ENCODE data around the gene FBXW8. TPM values are rescaled to one million over a fixed set of nuclear protein-coding genes. Genes with fewer than 3 reads are reported as not detected.

FBXW8 gene
- polyA plus RNA-seq, 2 of the 4 experiments (the other 2 are of a cell fraction): 9.8 to 15.7 TPM

- 10% methylated on average over 41 of the region's 52 CpGs for WGBS (ENCODE audit: missing lambda C conversion rate)
- CTCF ChIA-PET: interaction anchor here (0.8 to 3.7 kb wide), 5 partner anchors 8 to 176 kb away, joined by 3 to 20 read pairs (median 6); no protein-coding TSS in a partner anchor
- POLR2A ChIA-PET: no interaction called here
- TF ChIP-seq CEBPB (IDR thresholded peaks at IDR 0.05) (no peak), PHF8 (IDR thresholded peaks at IDR 0.05; ENCODE audit: borderline replicate concordance, low read depth) (no peak), HOXA7 (CRISPR knock-in tag; IDR thresholded peaks at IDR 0.05) (no peak), FOSL2 (IDR thresholded peaks at IDR 0.05) (no peak), FOSL2 (CRISPR knock-in tag; IDR thresholded peaks at IDR 0.05) (no peak), CHD2 (IDR thresholded peaks at IDR 0.05; ENCODE audit: low read length, partially characterized antibody) (no peak), RNF2 (IDR thresholded peaks at IDR 0.05; ENCODE audit: borderline replicate concordance, low read depth) (no peak), GATA3 (IDR thresholded peaks at IDR 0.05; ENCODE audit: borderline replicate concordance) (no peak), TP53 (CRISPR knock-in tag; IDR thresholded peaks at IDR 0.05) (no peak), ZSCAN20 (CRISPR knock-in tag; IDR thresholded peaks at IDR 0.05) (no peak), RARB (CRISPR knock-in tag; IDR thresholded peaks at IDR 0.05) (no peak), NPAS2 (CRISPR knock-in tag; IDR thresholded peaks at IDR 0.05; ENCODE audit: borderline replicate concordance) (no peak)
- FAIRE-seq (no peak), ATAC-seq (peak in 1 of 2 experiments; percentile 2; a peak in 2 of 6 replicates), DNase-seq (ENCODE audit: low read depth in 1 of 2, low spot score in 1 of 2) (no peak)
- Histone ChIP-seq H3K27ac (peak overlapping the region in 1 of 2 experiments; percentile 68; a peak in 4 of 6 replicates), H3K4me1 (peaks cover 24% of the 10 kb centered on the region), H3K4me3 (peak overlapping the region; percentile 47), H3K4me2 (peak overlapping the region; percentile 89), H3K9me3 (peaks cover 6% of the 10 kb centered on the region)
Measured at GRCh38 chr12:116879509-116880212, 31.1 kb upstream of the FBXW8 start.

DNA sequence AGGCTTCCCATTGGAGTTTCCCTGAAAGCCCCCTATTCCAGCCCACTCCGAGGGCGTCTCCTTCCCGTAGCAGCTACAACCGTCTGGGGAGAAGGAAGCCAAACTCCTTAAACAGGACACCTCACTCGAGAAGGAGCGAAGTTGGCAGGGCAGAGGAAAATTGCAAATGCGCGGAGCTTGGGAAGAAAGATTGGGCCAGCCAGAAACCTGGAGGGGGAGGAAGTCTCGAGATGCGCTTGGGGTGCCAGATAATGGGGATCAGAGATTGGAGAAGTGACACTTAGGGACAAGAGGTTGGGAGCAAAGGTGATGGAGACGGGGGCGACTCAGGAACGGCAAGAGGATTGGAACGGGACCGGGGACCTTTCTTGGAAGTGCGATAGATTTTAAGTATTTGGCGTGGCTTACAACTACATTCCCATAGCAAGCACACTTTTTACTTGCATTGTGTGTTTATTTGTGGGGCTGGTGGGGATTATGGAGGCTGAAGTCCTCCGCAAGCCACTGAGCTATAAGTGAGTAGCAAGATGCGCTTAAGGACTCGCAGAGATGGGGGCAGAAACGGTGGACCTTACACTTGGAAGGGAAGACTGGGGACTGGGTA is 30.4 kb upstream of the FBXW8 start:
- 11% methylated on average over 21 of the region's 21 CpGs for WGBS (ENCODE audit: missing lambda C conversion rate)
- TF ChIP-seq NR3C1 (IDR thresholded peaks at IDR 0.05) (no peak), HDAC2 (IDR thresholded peaks at IDR 0.05) (peak; percentile 67; the same call in 1 of the 2 replicates), RNF2 (IDR thresholded peaks at IDR 0.05; ENCODE audit: borderline replicate concordance, low read depth) (0 out of 2 replicates have a peak, but pooled peaks have one; percentile 21)
- ATAC-seq (no peak; a peak in 1 of 6 replicates), DNase-seq (ENCODE audit: low read depth in 1 of 2, low spot score in 1 of 2) (no peak), FAIRE-seq (no peak)
- peak overlapping the region; percentile 68 to 87; a peak in 5 of 6 replicates for H3K27ac ChIP-seq
- H3K4me1 ChIP-seq: peaks cover 24% of the 10 kb centered on the region
- H3K9me3 ChIP-seq: no peaks in the 10 kb centered on the region
- ChIA-PET CTCF (interaction anchor here (0.8 to 3.7 kb wide), 13 partner anchors 8 to 177 kb away, joined by 3 to 20 read pairs (median 4); no protein-coding TSS in a partner anchor), POLR2A (interaction anchor here (0.6 to 1.5 kb wide), 3 partner anchors 30 to 142 kb away, joined by 3 to 4 read pairs (median 3); partner anchors contain the start of genes FBXW8 and RNFT2)
- peak overlapping the region; percentile 89 for H3K4me2 ChIP-seq
- H3K4me3 ChIP-seq: peak overlapping the region; percentile 47

DNA sequence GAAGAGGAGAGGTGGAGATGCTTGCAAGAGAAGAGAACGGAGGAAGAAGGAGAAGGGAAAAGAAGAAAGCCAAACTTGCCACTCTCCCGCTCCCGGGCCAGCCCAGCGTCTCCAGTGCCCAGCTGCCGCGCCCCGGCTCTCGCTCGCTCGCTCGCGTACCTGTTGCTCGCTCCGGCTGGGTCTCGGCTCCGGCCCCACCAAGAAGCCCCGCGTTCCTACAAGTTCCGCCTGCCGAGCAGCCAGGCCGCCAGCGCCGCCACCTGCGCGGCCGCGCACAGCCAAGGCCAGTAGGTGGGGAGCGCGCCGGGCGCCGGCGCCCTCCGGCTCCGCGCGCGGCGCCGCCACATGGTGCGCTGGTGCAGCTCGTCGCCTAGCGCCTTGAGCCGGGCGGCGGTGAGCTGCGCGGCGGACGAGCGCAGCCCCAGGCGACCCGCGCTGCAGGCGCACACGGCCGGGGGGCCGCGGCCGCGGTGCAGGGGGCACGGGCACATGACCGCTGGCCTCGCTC is 29.9 kb upstream of the FBXW8 start:
- Histone ChIP-seq H3K27ac (peak overlapping the region; percentile 68 to 87; a peak in 5 of 6 replicates), H3K4me3 (peak overlapping the region; percentile 47), H3K9me3 (no peaks in the 10 kb centered on the region), H3K4me2 (peak overlapping the region; percentile 89), H3K4me1 (peaks cover 24% of the 10 kb centered on the region)
- no peak for FAIRE-seq
- WGBS (ENCODE audit: missing lambda C conversion rate): 1% methylated on average over 18 of the region's 65 CpGs
- ATAC-seq: peak; percentile 80
- ChIA-PET POLR2A (interaction anchor here (0.6 to 1.5 kb wide), 3 partner anchors 30 to 143 kb away, joined by 3 to 4 read pairs (median 3); partner anchors contain the start of genes FBXW8 and RNFT2), CTCF (interaction anchor here (0.8 to 3.7 kb wide), 16 partner anchors 10 to 177 kb away, joined by 3 to 22 read pairs (median 4); no protein-coding TSS in a partner anchor)
- DNase-seq (ENCODE audit: low read depth in 1 of 2, low spot score in 1 of 2): peak; percentile 63 to 76
- TF ChIP-seq REST (IDR thresholded peaks at IDR 0.05): no peak
- 0 out of 2 replicates have a peak, but pooled peaks have one; percentile 58 for TF ChIP-seq E2F6 (IDR thresholded peaks at IDR 0.05; ENCODE audit: borderline replicate concordance, low read depth)
- peak; percentile 14 to 27; a peak in 2 of 5 replicates for TF ChIP-seq RAD21 (conservative IDR thresholded peaks at IDR 0.05 in 1 of 2, IDR thresholded peaks at IDR 0.05 in 1 of 2)
- TF ChIP-seq ELK1 (IDR thresholded peaks at IDR 0.05; ENCODE audit: low read depth, low read length): no peak
- peak; percentile 35; the same call in 2 of the 3 replicates for TF ChIP-seq CTCF (IDR thresholded peaks at IDR 0.05)
- no peak for TF ChIP-seq MAZ (IDR thresholded peaks at IDR 0.05; ENCODE audit: borderline replicate concordance, low read depth, low read length)
- TF ChIP-seq, protein P1, sequence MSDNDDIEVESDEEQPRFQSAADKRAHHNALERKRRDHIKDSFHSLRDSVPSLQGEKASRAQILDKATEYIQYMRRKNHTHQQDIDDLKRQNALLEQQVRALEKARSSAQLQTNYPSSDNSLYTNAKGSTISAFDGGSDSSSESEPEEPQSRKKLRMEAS (IDR thresholded peaks at IDR 0.05): peak; percentile 52; the same call in 1 of the 2 replicates
- no peak for TF ChIP-seq CEBPB (IDR thresholded peaks at IDR 0.05)
- TF ChIP-seq RFX5 (IDR thresholded peaks at IDR 0.05): no peak
